Activated CD4-positive, alpha-beta T cell treated with anti-CD3 and anti-CD28 coated beads, Interleukin-2, amount 50 U/mL, for 4 hours (primary cell): ENCODE measurements around the gene DTNB.
"Not testable (repeated sequence)": the region's sequence is repeated elsewhere in the genome, so short reads cannot be mapped to it uniquely, and the experiment has no call there.

Experiments
- DNase-seq, 2 experiments: peaks; one replicate each; pipeline ENCODE4 v3.0.0-alpha.2; 2020

The DTNB gene

GRCh38 chr2:25682082-25682481 is 8.7 kb upstream of the DTNB start:
- no peak for DNase-seq

GRCh38 chr2:25677877-25678276 is 4.5 kb upstream of the DTNB start:
- DNase-seq: no peak

- no peak for DNase-seq
Measured at GRCh38 chr2:25674077-25674362, 643 bp upstream of the DTNB start.

- peak; percentile 59 to 66 for DNase-seq
Measured at GRCh38 chr2:25672494-25673299, 680 bp downstream of the DTNB start.

GRCh38 chr2:25671622-25672021 is 1.8 kb downstream of the DTNB start:
- no peak for DNase-seq

DNA sequence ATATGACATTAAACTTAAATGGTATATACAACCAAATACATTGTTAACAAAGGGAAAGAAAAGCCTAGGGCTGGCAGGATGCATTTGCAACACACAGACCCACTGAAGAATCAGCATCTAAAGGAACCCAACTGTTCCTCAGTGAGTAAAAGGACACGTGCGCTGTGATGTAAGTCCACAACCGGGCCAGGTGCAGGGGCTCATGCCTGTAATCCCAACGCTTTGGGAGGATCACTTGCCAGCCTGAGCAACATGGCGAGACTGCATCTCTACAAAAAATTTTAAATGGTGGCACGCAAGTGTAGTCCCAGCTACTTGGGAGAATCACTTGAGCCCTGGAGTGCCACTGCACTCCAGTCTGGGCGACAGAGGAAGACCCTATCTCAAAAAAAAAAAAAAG is 3.9 kb downstream of the DTNB start:
- no peak for DNase-seq

DNA sequence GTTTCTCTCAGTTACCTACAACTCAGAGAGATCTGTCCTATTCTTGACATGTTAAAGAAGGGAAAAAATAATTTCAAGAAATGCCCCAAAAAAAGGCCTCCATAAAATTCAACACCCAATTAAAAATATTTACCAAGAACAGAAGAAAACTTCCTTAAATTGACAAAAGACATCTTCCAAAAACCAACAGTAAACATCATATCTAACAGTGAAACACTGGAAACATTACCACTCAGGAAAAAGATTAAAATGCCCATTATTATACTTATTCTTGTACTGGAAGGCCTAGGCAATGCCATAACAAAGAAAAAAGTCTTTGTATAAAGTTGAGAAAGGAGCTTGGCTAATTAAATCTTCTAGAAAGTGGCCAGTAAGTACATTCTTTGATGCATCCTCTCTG is 7.2 kb downstream of the DTNB start:
- DNase-seq: no peak

GRCh38 chr2:25665429-25665828 is 7.9 kb downstream of the DTNB start:
- DNase-seq: not testable (repeated sequence)

DNA sequence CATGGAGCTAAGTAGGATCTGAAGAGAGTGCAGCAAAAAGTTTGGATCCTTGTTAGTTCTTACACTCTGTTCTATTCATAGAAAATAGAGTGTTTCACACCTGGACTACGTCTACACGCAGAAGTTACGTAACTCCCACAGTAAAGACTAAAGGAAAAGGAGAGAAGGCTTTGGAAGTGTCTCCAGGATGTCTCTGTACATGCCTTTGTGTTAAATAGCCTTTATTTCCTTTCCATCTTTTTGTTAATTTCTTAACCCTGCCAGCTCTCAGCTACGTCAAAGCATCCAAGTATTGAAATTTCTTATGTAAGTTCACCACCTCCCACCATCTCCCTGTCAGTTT is 8.4 kb downstream of the DTNB start:
- DNase-seq: no peak

GRCh38 chr2:25664183-25664964 is 9.0 kb downstream of the DTNB start:
- DNase-seq: no peak

DNA sequence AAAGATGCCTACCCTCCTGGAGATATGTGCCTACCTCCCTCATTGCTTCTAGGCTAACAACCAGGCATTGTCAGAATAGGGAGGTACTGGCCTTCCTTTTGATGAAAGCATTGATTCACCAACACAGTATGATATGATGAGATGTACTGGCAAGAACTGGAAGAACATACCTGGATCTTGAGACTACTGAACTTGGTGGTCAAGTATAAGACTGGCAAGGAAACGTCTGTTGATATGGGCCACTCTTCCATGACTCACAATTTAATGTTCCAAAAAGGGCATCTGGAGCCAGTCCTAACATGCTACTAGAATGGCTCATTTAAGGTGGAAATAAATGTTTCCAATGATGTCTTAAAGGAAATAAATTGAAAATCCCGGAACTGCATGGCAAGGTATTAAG is 18.1 kb downstream of the DTNB start:
- no peak for DNase-seq

DNA sequence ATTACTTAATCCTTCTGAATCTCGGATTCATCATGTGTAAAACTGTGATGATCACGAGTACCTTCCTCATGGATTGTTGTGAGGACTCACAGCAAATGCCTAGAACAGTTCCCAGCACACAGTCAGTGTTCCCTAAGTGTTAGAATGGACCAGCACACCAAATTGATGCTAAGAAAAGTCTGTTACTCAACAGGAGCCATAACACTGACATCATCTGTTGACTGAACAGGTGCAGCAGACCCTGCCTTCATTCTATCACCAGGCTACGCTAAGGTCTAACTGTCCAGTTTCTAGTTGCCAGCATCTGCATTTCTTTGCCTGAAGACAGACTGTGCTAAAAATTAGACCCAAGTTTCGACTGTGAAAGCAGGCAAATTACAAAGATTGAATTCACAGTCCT is 18.6 kb downstream of the DTNB start:
- DNase-seq: no peak

GRCh38 chr2:25651782-25652455 is 21.5 kb downstream of the DTNB start:
- no peak for DNase-seq

DNA sequence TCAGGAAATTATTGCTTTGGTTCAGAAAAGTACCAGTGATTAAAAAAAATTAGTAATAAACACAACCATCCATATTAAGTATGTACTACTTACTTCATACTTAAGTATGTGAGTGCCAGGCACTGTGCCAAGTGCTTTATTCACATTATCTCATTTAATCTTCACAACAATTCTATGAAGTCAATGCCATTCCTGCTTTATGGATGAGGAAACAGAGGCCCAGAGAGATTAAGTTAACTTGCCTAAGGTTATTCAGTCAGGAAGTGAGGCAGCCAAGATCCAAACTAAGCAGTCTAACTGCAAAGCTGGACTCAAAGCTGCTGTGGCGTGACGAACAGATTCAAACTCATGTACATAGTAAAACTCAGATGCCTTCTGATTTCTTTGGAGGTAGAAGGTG is 22.3 kb downstream of the DTNB start:
- DNase-seq: no peak

GRCh38 chr2:25650256-25650655 is 23.1 kb downstream of the DTNB start:
- DNase-seq: no peak

GRCh38 chr2:25649786-25650185 is 23.6 kb downstream of the DTNB start:
- no peak for DNase-seq

- DNase-seq: no peak
Measured at GRCh38 chr2:25642298-25642697, 31.1 kb downstream of the DTNB start.

- DNase-seq: no peak
Measured at GRCh38 chr2:25639696-25640095, 33.7 kb downstream of the DTNB start.

- DNase-seq: no peak
Measured at GRCh38 chr2:25639131-25639530, 34.2 kb downstream of the DTNB start.

GRCh38 chr2:25635797-25636196 is 37.6 kb downstream of the DTNB start:
- DNase-seq: no peak

GRCh38 chr2:25633801-25634200 is 39.6 kb downstream of the DTNB start:
- DNase-seq: not testable (repeated sequence)

DNA sequence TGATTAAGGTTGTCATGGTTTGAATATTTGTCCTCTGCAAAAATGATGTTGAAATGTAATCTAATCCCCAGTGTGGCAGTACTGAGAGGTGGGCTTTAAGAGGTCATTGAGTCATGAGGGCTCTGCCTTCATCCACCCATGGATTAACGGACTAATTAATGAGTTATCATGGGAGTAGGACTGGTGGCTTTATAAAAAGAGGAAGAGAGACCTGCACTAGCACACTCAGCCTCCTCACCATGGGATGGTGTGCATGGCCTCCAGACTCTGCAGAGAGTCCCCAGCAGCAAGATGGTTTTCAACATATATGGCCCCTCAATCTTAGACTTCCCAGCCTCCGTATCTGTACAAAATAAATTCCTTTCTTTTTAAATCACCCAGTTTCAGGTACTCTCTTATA is 41.0 kb downstream of the DTNB start:
- DNase-seq: no peak

DNA sequence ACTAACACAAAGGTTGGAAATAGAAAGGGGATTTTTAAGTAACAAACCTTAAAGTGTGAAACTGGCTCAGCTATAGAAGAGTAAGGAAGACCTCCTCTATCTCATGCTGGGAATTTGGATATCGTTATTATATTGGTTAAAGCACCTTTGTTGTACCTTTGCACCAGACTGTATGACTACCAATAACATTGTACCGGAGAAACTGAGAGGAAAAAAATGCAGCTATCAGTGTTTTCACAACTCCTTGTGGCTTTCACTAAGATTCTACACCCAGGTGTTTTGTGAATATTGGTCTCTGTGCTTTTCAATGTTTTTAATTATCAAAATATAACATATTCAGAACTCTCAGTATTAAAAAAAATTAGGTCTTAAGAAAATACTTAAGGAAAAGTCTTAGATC is 48.7 kb downstream of the DTNB start:
- no peak for DNase-seq

DNA sequence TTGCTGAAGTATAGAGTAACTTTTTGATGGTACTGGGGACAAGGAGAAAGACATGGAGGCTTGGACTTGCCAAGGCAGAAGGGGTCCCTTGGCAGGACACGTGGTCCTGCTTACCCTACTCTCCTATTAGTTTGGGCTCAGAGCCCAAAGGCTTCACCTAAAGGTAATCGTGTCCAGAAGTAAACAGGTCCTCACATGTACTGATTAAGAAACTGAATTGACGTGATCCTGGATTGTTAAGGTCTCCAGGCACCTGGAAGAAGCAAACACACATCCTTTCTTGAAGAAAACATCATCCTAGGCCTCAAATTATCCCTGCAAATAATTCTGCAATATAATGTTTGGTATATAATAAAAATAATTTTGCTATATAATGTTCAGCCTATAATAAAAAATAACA is 50.0 kb downstream of the DTNB start:
- no peak for DNase-seq
